ENCODE results near the gene IRS2.

The IRS2 gene

DNA sequence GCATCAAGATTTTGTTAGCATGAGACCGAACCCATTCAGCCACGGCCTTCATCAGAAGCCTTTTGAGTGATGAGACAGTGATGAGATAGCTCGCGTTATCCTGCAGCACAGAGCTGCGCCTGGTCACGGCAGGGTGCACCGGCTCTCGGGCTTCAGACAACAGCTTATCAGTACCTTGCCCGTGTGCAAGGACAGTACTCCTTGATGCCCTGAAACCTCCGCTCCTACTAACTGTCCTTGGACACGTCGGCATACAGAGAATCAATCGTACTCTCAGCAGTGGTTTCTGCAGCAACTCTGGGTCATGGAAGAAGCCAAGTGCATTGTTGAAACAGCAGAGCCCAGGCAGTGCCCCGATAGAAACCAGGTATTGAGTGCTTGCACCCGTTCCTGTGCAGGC, 40.7 kb downstream of the IRS2 start:
- POLR2A ChIA-PET, result no interaction called here
- DNase-seq (ENCODE audit: extremely low spot score), result no peak
- CTCF ChIA-PET, result no interaction called here
- TF ChIP-seq, protein P1, sequence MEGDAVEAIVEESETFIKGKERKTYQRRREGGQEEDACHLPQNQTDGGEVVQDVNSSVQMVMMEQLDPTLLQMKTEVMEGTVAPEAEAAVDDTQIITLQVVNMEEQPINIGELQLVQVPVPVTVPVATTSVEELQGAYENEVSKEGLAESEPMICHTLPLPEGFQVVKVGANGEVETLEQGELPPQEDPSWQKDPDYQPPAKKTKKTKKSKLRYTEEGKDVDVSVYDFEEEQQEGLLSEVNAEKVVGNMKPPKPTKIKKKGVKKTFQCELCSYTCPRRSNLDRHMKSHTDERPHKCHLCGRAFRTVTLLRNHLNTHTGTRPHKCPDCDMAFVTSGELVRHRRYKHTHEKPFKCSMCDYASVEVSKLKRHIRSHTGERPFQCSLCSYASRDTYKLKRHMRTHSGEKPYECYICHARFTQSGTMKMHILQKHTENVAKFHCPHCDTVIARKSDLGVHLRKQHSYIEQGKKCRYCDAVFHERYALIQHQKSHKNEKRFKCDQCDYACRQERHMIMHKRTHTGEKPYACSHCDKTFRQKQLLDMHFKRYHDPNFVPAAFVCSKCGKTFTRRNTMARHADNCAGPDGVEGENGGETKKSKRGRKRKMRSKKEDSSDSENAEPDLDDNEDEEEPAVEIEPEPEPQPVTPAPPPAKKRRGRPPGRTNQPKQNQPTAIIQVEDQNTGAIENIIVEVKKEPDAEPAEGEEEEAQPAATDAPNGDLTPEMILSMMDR (IDR thresholded peaks at IDR 0.05; ENCODE audit: control extremely low read depth, extremely low read depth, low read depth, missing control alignments), result no peak

DNA sequence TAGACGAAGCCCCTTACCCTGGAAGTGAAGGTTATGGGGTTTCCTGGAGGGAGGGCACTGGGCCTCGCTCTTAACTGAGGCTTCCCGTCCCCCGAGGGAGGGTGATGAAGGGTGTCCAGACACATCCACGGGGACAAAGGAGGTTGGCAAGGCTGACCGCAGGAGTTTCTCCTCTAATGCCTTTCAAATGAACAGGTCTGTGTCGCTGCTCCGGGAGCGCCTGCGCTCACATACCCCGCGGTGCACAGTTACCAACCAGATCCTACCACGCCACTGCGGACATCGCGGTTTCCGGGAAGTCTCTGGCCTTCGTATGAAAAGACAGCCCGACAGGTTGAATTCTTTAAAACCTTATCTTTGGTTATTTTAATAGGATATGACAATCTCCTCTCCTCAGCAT, 41.3 kb downstream of the IRS2 start:
- TF ChIP-seq, protein P1 (IDR thresholded peaks at IDR 0.05; ENCODE audit: control extremely low read depth, extremely low read depth, low read depth, missing control alignments), result no peak
- no peak for DNase-seq (ENCODE audit: extremely low spot score)
- CTCF ChIA-PET, result no interaction called here
- POLR2A ChIA-PET, result no interaction called here

DNA sequence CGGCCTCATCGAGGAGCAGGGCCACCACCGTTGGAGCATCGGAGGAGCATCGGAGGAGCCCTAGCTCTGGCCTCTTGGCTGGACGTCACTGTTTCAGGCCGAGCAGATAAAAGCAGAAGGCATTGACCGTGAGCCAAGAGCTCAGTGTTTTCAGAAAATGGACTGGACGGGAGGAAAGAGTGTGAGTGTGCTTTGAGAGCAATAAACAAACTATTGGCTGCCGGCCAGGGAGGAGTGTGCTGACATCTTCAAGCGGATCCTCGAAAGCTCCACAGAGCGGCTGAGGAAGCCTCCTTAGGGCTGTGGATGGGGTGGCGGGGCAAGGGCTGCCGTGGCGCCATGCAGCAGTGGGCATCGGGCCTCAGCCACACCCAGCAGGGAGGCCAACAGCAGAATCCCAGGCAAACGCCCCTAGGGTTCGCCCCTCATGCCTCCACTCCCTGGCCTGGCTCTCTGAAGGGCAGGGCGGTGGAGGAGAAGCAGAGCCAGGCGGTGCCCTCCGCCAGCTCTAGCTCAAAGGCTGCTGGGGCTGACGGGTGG, 41.8 kb downstream of the IRS2 start:
- POLR2A ChIA-PET, result no interaction called here
- CTCF ChIA-PET, result interaction anchor here (0.9 to 2.2 kb wide), 2 partner anchors 13 to 36 kb away, joined by 3 to 8 read pairs; no protein-coding TSS in a partner anchor
- TF ChIP-seq, protein P1 (IDR thresholded peaks at IDR 0.05; ENCODE audit: control extremely low read depth, extremely low read depth, low read depth, missing control alignments), result no peak
- DNase-seq (ENCODE audit: extremely low spot score), result no peak

DNA sequence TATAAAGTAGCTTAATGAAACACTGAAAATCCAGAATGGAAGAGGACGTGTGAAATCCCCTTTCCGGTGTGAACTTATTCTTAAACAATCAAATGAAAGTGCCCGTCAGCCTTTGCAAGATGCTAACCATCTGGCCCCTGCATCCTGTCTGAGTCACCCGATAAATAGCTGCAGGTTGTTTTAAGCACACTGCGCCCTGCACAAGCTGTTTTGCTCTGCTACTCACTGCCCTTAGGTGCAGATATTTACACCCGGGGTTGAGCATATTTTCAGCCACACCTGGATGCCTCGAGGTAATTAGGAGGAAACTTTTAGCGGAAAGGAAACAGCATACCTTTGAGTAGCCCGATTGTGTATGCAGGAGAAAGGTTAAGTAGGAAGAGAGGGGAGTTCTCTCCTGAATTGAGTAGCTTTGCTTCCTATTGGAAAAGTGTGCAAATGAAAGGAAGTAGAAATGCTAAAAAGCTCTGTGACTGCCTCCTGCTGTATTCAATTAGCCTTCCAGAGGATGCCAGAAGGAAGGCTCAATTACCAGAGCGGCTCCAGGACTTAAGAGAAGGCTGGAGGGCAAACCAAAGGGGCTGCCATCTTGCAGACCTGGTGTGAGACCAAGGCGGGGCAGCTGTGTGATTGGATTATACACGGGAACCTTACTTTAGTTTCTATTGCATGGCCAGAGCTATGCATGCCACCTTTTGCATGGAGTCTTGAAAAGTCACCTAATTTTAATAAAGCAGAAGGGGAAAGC, 42.5 kb downstream of the IRS2 start:
- TF ChIP-seq, protein P1 (IDR thresholded peaks at IDR 0.05; ENCODE audit: control extremely low read depth, extremely low read depth, low read depth, missing control alignments), result no peak
- no peak for DNase-seq (ENCODE audit: extremely low spot score)
- ChIA-PET CTCF (interaction anchor here (0.9 to 2.2 kb wide), 3 partner anchors 14 to 36 kb away, joined by 3 to 8 read pairs (median 5); no protein-coding TSS in a partner anchor), POLR2A (no interaction called here)

DNA sequence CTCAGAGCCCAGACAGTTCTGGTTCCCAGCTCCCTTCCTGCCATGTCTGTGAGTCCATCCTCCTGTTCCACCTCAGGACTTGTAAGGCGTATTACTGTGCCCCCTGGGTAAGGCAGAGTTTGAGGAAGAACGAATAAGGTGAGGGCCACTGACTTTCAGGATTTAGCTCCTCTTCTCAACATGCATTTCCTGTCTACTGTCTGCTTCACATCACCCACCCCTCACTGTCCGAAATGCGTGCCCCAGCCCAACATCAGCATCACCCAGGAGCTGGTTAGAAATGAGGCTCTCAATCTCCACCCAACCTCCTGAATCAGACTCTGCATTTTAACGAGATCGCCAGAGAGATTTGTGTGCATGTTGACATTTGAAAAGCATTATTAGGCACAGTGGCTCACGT, 44.4 kb downstream of the IRS2 start:
- TF ChIP-seq, protein P1 (IDR thresholded peaks at IDR 0.05; ENCODE audit: control extremely low read depth, extremely low read depth, low read depth, missing control alignments), result no peak
- ChIA-PET CTCF (no interaction called here), POLR2A (no interaction called here)
- DNase-seq (ENCODE audit: extremely low spot score), result no peak

DNA sequence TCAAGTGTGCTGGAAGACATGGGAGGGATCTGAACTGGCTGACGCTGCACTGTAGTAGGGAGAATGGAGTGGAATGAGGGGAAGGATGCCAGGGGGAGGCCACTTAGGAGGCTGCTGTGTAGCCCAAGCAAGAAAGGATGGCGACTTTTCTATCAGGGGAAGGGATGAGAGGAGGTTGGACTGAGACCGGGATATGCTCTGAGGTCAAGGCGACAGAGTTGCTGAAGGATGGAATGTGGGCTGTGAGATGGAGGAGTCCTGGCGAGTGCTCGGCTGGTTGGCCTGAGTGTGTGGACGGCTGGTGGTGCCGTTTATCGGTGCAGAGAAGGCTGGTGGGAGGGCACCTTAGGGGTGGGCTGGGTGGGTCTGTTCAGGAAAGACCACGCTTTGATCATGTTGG, 45.7 kb downstream of the IRS2 start:
- ChIA-PET POLR2A (no interaction called here), CTCF (no interaction called here)
- TF ChIP-seq, protein P1 (IDR thresholded peaks at IDR 0.05; ENCODE audit: control extremely low read depth, extremely low read depth, low read depth, missing control alignments), result no peak
- no peak for DNase-seq (ENCODE audit: extremely low spot score)
